Measurements from ENCODE around the gene GRM7. TPM values are rescaled to one million over a fixed set of nuclear protein-coding genes. Genes with fewer than 3 reads are reported as not detected.

Gene GRM7
- total RNA-seq, 1 experiment from 2014 or later = not detected

DNA sequence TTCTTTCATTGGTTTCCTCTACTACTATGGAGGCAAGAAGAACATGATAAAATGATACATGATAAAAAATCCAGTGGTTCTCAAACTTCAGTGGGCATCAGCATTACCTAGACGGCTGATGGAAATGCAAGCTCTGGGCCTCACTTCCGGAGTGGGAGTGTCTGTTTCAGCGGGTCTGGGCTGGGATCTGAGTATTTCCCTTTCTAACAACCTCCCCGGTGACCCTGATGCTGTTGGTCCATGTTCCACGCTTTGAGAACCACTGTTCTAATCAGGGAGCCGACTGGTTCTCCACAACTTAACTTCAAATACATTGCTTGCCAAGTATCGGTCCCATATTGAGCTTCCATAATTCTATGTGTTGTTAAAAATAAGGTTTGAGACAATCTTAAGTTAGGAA lies 928.4 kb downstream of the GRM7 start:
- DNase-seq (ENCODE audit: low read depth) = no peak

DNA sequence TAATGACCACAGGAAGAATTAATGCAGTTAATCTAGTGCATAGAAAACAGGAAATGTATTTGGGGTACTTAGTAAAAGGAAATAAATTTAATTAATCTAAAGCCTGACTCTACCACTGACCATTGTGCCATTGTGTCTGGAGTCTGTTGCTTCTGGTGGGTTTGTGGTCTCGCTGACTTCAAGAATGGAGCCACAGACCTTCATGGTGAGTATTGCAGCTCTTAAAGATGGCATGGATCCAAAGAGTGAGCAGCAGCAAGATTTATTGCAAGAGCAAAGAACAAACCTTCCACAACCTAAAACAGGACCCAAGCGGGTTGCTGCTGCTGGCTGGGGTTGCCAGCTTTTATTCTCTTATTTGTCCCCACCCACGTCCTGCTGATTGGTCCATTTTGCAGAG lies 929.2 kb downstream of the GRM7 start:
- no peak for DNase-seq (ENCODE audit: low read depth)

Data from Daoy (cell line).